GM12864 (cell line): Measurements from ENCODE around the gene DNTT.

Source experiments
- DNase-seq: peaks from one replicate; pipeline ENCODE4 v3.0.0-alpha.2; 2011; ENCODE audit warnings: low read depth
- H3K4me3 ChIP-seq: 2 replicates; pipeline ENCODE4 v1.5.1; 2011; ENCODE audit warnings: mild to moderate bottlenecking, low read depth, low read length, control low read depth
- TF ChIP-seq, protein P1 (sequence below): IDR thresholded peaks from 2 replicates; pipeline ENCODE4 v1.5.1; 2011; ENCODE audit warnings: low read depth, mild to moderate bottlenecking, moderate library complexity, low read length, control low read depth, inconsistent platforms; ENCODE audit errors: missing control alignments

The DNTT gene

DNA sequence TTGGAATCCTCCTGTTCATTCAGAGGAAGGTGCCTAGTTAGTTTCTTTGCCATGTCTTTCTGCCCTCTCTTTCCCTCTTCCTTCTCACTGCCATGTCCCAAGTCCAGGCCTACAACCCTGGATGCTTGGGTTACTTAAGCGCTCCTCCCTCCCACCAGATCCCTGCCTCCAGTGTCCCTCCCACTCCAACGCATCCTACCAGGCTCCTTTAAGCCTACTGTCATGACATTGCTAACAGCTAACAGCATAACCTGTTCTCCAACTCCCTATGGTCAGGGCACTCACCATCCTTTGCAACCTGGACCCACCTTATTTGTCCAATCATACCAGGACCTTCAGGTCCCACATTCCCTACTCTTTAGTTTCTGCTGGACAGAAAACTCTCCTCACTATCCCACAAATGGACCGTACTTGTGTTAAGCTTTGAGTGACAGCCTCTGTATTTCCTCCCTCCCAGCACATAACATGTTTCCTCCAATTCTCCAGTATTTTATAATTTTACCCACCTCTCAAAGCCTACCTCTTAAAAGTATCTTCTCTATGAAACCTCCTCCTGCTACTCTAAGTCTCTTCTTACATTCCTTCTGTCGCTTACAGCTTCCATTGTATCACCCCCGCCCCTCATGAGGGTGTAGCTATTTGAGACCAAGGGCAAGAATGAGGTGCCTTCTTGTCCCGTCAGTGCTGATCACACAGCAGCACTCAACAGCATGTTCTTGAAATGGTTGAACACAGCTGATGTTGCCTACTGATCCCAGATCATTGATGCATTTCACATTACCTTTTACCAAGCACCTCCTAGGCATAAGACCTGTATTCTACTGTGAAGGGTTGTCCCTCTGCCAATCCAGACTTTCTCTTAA lies 34.6 kb upstream of the DNTT start:
- DNase-seq, result no peak
- peak overlapping the region; percentile 83 for H3K4me3 ChIP-seq
- TF ChIP-seq, protein P1, sequence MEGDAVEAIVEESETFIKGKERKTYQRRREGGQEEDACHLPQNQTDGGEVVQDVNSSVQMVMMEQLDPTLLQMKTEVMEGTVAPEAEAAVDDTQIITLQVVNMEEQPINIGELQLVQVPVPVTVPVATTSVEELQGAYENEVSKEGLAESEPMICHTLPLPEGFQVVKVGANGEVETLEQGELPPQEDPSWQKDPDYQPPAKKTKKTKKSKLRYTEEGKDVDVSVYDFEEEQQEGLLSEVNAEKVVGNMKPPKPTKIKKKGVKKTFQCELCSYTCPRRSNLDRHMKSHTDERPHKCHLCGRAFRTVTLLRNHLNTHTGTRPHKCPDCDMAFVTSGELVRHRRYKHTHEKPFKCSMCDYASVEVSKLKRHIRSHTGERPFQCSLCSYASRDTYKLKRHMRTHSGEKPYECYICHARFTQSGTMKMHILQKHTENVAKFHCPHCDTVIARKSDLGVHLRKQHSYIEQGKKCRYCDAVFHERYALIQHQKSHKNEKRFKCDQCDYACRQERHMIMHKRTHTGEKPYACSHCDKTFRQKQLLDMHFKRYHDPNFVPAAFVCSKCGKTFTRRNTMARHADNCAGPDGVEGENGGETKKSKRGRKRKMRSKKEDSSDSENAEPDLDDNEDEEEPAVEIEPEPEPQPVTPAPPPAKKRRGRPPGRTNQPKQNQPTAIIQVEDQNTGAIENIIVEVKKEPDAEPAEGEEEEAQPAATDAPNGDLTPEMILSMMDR, result no peak

DNA sequence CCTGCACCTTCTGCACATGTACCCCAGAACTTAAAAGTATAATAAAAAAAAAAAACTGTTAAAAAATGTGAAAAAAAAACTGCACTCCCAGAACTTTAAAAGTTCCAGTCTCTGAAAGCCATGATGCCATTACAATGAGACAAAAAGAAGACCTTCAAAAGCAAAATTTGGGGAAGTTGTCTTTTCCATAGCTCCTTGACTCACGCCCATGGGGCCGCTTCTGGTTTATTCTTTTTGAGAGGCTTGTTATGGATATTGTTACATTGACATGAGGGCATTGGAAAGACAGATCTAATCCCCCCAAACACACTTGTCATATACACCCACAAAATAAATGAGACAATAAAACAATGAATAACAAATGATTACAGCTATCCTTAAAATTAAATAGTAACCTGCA lies 33.7 kb upstream of the DNTT start:
- H3K4me3 ChIP-seq, result peak overlapping the region; percentile 83
- no peak for DNase-seq
- TF ChIP-seq, protein P1, result no peak

DNA sequence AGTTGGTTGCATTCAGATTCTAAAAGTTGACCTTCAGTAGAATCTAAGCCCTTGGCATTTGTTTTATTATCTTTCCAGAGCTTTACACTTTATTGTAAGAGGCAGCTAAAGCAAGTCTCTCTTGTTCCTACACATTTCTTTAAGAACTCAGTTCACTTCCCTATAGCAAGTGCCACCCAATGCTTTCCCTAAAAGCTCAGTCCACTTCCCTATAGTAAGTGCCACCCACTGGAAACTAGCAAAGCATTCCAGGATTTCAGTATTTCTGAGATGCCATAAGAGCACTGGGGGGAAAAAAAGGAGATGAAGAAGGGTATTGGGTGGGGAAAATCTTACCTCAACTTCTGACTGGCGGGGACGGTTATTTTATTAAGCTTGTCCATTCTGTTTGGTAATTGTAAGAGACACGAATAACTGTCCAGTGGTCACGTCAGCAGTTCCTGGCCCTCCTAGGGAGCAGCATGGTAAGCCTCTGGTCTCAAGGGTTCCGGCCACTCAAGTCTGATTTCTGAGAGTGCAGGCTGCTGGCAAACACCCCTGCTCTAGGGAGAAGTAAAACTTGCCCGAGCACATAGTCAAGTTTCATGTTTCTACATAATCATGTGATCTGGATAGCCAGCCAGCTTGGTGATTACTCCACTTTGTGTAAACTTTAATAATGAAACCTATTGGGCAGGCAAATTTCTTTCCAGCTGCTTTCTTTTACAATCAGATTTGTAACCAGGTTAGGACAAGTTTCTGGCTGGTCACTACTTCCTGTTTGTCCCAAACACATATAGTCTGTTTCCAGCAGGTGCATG lies 33.0 kb upstream of the DNTT start, which contains the start of gene BLNK:
BLNK (minus strand) TSS at position 554 of the 800 bp plus-strand sequence; CDS start at position 383, 171 bp downstream.
- peak; percentile 85 for DNase-seq
- H3K4me3 ChIP-seq, result peak within 1 kb of the TSS; percentile 83
- TF ChIP-seq, protein P1, result no peak

DNA sequence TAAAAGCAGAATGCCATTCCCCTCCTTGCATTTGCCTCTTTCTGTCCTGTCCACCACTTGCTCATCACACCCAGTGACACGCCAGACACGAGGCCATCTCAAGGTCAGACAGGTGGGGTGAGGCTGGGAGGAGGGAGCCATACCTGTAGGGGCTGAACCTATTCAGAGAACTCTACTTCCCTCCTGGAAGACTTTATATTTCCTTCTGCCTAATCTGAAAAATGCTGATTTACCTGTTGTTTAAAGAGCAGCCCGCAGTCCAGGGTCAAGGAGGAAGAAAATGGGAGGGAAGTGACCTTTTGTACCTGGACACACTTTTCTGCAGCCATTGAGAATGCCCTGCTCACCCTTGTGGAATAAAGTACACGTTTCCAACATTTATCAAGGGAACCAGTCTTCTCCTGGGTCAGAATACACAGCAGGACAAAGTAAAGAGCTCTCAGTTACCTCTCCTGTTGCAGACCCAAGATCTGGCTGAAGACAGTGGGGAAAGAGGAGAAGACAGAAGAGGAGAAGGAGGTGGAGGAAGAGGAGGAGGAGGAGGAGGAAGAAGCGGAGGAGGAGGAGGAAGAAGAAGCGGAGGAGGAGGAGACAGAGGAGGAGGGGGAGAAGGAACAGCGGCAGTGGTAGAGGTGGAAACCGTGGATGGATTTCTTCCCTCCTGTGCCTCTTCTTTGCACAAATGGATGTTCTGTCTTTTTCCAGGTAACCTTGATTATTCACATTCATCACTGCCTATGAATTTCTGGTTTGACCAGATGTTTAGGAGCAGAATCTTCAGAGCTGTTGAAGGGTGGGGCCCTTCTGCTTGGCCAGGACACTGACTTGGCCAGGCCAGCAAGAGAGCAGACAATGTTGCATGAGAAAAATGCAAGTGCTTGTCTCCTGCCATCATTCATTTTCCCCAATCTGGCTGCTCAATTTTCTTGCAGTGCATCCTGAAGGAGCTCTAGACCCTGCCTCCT lies 31.6 kb upstream of the DNTT start:
- peak overlapping the region; percentile 83 for H3K4me3 ChIP-seq
- no peak for DNase-seq
- TF ChIP-seq, protein P1, result no peak

DNA sequence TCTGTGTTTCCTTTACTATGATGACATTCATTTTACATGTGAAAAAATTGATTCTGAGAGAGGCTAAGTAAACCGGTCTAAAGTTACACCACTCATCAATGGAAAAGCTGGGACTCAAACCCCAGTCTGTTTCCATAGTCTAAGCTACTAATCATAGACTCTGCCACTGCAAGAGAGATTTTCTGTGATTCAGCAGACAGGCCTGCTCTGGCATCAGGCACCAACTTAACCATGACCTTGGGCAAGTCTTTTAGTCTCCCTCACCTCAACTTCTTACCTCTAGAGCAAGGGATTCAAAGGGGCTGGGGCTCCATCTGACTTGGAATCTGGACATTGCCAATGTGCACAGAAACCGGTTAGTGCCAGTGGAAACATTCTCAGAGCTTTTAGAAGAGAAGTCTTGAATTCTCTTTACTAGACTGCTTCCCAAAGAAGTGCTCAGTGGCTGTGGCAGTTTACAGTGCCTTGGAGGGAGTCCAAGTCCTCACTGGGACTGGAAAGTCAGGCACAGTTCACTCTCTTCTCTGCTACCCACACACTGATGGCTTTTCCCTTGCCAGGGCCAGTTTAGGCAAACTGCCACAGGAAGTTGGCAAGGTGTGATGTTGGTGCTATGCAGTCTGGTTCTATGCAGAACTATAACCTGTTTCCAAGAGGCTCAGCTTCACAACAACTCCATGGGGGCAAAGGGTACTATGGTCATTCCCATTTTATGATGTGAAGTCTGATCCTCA lies 28.4 kb upstream of the DNTT start:
- DNase-seq, result no peak
- TF ChIP-seq, protein P1, result no peak
- H3K4me3 ChIP-seq, result no peak overlapping the region

DNA sequence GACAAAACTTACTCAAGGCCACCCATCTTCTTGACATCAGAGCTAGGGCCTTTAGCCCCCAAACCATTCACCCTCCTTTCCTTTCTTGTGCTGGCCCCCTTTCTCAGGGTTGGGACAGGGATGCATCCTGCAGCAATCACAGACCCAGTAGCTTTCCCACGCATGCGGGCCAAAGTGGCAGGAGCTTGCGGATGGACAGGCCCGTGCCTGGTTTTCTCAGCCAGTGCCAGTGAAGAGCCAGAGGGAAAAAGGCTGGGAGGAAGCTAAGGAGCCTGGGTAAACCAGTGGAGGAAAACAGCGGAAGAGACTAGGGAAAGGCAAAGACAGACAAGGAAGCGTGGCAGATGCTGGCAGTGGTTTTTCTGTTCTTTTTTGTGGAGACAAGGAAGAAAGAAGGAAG lies 27.8 kb upstream of the DNTT start:
- TF ChIP-seq, protein P1, result no peak
- H3K4me3 ChIP-seq, result no peak overlapping the region
- no peak for DNase-seq
